Neural progenitor cell (in vitro differentiated cells): Measurements from ENCODE around the gene LGALS7B.

ENCODE experiments used
- EZH2phosphoT487 ChIP-seq: fragments of 200-600 bp; sonication (generic); IDR thresholded peaks from 2 replicates; pipeline ENCODE4 v1.6.1; 2017; ENCODE audit warnings: antibody characterized with exemption
- TF ChIP-seq, protein P1 (sequence below): fragments of 200-600 bp; sonication (generic); IDR thresholded peaks from 2 replicates; pipeline ENCODE4 v1.5.1; 2017; ENCODE audit warnings: antibody characterized with exemption, mild to moderate bottlenecking

DNA sequence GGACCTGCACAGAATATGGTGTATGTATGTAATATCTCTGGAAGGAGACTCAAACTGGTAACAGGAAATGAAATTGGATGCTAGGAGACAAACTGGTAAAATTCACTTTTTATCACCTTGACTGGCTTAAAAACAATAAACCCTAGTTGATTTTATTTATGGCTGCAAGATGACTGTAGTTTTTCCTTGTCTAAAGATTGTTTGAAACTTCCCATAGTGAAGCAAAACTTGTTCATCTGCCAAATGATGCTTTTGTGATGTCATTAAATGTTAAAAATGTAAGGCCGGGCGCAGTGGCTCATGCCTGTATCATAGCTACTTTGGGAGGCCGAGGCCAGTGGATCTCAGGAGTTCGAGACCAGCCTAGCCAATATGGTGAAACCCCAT is 45.1 kb downstream of the LGALS7B start:
- TF ChIP-seq, protein P1, sequence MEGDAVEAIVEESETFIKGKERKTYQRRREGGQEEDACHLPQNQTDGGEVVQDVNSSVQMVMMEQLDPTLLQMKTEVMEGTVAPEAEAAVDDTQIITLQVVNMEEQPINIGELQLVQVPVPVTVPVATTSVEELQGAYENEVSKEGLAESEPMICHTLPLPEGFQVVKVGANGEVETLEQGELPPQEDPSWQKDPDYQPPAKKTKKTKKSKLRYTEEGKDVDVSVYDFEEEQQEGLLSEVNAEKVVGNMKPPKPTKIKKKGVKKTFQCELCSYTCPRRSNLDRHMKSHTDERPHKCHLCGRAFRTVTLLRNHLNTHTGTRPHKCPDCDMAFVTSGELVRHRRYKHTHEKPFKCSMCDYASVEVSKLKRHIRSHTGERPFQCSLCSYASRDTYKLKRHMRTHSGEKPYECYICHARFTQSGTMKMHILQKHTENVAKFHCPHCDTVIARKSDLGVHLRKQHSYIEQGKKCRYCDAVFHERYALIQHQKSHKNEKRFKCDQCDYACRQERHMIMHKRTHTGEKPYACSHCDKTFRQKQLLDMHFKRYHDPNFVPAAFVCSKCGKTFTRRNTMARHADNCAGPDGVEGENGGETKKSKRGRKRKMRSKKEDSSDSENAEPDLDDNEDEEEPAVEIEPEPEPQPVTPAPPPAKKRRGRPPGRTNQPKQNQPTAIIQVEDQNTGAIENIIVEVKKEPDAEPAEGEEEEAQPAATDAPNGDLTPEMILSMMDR = no peak
- no peak for TF ChIP-seq EZH2phosphoT487
